CD14-positive monocyte (primary cell): Measurements from ENCODE around the gene PI4KA. TPM values are rescaled to one million over a fixed set of nuclear protein-coding genes. Genes with fewer than 3 reads are reported as not detected.

Experiments used
- DNase-seq, 3 donors: peaks; one replicate each; pipeline ENCODE4 v3.0.0-alpha.2; 2011 to 2022
- H2AFZ ChIP-seq: 2 replicates; pipeline ENCODE4 v1.6.0; 2012; ENCODE audit warnings: mild to moderate bottlenecking, low read depth, low read length, inconsistent platforms; ENCODE audit not compliant: insufficient read depth, poor library complexity, severe bottlenecking
- H3K27ac ChIP-seq, 2 donors: 1 replicate in 1 of 2; 2 replicates in 1 of 2; pipeline ENCODE4 v1.5.1; 2012 to 2013; ENCODE audit warnings: low read length in 2 of 2, control low read depth in 1 of 2, inconsistent platforms in 1 of 2, low read depth in 1 of 2, mild to moderate bottlenecking in 1 of 2
- H3K27me3 ChIP-seq, 2 donors: one replicate each; pipeline versions ENCODE4 v1.6.0 to v1.6.1; 2011 to 2013; ENCODE audit warnings: low read length in 2 of 2; ENCODE audit not compliant: control insufficient read depth in 2 of 2, insufficient read depth in 2 of 2
- H3K36me3 ChIP-seq, 2 donors: replicated peaks in 1 of 2; 1 replicate in 1 of 2; 2 replicates in 1 of 2; pipeline versions ENCODE4 v1.5.1 to v1.6.1; 2012 to 2013; ENCODE audit warnings: low read length in 2 of 2, control low read depth in 1 of 2, inconsistent platforms in 1 of 2, mild to moderate bottlenecking in 1 of 2; ENCODE audit not compliant: insufficient read depth in 2 of 2, control insufficient read depth in 1 of 2
- H3K4me1 ChIP-seq, 2 donors: 1 replicate in 1 of 2; 2 replicates in 1 of 2; pipeline versions ENCODE4 v1.5.1 to v1.6.1; 2012 to 2013; ENCODE audit warnings: low read length in 2 of 2, control low read depth in 1 of 2, inconsistent platforms in 1 of 2, mild to moderate bottlenecking in 1 of 2, moderate library complexity in 1 of 2; ENCODE audit not compliant: insufficient read depth in 2 of 2, control insufficient read depth in 1 of 2
- H3K4me2 ChIP-seq: replicated peaks from 2 replicates; pipeline ENCODE3; 2012; ENCODE audit warnings: low read length, moderate library complexity, mild to moderate bottlenecking; ENCODE audit not compliant: poor library complexity, severe bottlenecking; ENCODE audit errors: extremely low read depth
- H3K4me3 ChIP-seq, 3 experiments: fragments of 200-600 bp in 1 of 3; sonication (generic) in 1 of 3; replicated peaks in 1 of 3; 1 replicate in 2 of 3; 2 replicates in 1 of 3; pipeline ENCODE4 v1.5.1; 2011 to 2013; ENCODE audit warnings: low read length in 3 of 3, mild to moderate bottlenecking in 3 of 3, control low read depth in 2 of 3, low read depth in 2 of 3, inconsistent platforms in 1 of 3, moderate library complexity in 1 of 3
- H3K79me2 ChIP-seq: 2 replicates; pipeline ENCODE4 v1.6.0; 2012; ENCODE audit warnings: mild to moderate bottlenecking, control low read depth, inconsistent platforms, low read length, moderate library complexity; ENCODE audit not compliant: insufficient read depth
- H3K9ac ChIP-seq: 2 replicates; pipeline ENCODE4 v1.6.0; 2017; ENCODE audit warnings: low read length, mild to moderate bottlenecking; ENCODE audit not compliant: insufficient read depth, poor library complexity, severe bottlenecking
- H3K9me3 ChIP-seq, 2 donors: replicated peaks in 1 of 2; 1 replicate in 1 of 2; 2 replicates in 1 of 2; pipeline versions ENCODE4 v1.5.1 to v1.6.1; 2012 to 2013; ENCODE audit warnings: low read length in 2 of 2, control low read depth in 1 of 2; ENCODE audit not compliant: control insufficient read depth in 1 of 2, insufficient read depth in 1 of 2
- H4K20me1 ChIP-seq: 2 replicates; pipeline ENCODE4 v1.6.0; 2012; ENCODE audit warnings: mild to moderate bottlenecking, low read length, control low read depth, moderate library complexity; ENCODE audit not compliant: insufficient read depth
- H3K27ac Mint-ChIP-seq, 7 donors: one replicate each; pipeline ENCODE4 v1.8.0; 2020; ENCODE audit warnings: mild to moderate bottlenecking in 7 of 7, mixed read lengths in 7 of 7, moderate library complexity in 6 of 7, inconsistent platforms in 2 of 7
- H3K27me3 Mint-ChIP-seq, 3 donors: one replicate each; pipeline ENCODE4 v1.8.0; 2021 to 2022; ENCODE audit warnings: low read depth in 3 of 3, mild to moderate bottlenecking in 3 of 3, mixed read lengths in 3 of 3, moderate library complexity in 3 of 3, inconsistent platforms in 1 of 3
- H3K36me3 Mint-ChIP-seq, 2 donors: one replicate each; pipeline ENCODE4 v1.8.0; 2020; ENCODE audit warnings: mixed read lengths in 2 of 2, inconsistent platforms in 1 of 2, mild to moderate bottlenecking in 1 of 2
- H3K4me1 Mint-ChIP-seq: one replicate; pipeline ENCODE4 v1.8.0; 2020; ENCODE audit warnings: mild to moderate bottlenecking, mixed read lengths
- H3K4me3 Mint-ChIP-seq, 2 donors: one replicate each; pipeline ENCODE4 v1.8.0; 2020; ENCODE audit warnings: mild to moderate bottlenecking in 2 of 2, mixed read lengths in 2 of 2, moderate library complexity in 1 of 2
- H3K9me3 Mint-ChIP-seq, 7 donors: one replicate each; pipeline ENCODE4 v1.8.0; 2020 to 2022; ENCODE audit warnings: mixed read lengths in 7 of 7, mild to moderate bottlenecking in 6 of 7, moderate library complexity in 6 of 7, inconsistent platforms in 2 of 7
- CTCF ChIP-seq: fragments of 200-600 bp; IDR thresholded peaks from one replicate; pipeline ENCODE4 v1.8.0; 2022; ENCODE audit warnings: antibody characterized with exemption, mild to moderate bottlenecking
- WGBS: methylation state at CpG from one replicate; pipeline ENCODE4 v1.1.5; 2013; ENCODE audit warnings: missing lambda C conversion rate; ENCODE audit not compliant: insufficient coverage; 5-methylcytosine and 5-hydroxymethylcytosine counted together
- intact Hi-C, 2 donors: fragments of 100-400 bp; cut with micrococcal nuclease; formaldehyde crosslinking; loops; one replicate each; pipeline versions ENCODE4 v1.15.0 to v1.15.1; 2023
- polyA plus RNA-seq, 3 donors: library from polyadenylated mRNA; depleted of rRNA in 1 of 3; unstranded in 2 of 3; stranded (reverse) in 1 of 3; fragments of 300-500 nt in 2 of 3; fragments of >200 nt in 1 of 3; fragmentation: Illumina TruSeq in 2 of 3; gene quantifications; 1 replicate in 2 of 3; 2 replicates in 1 of 3; pipeline ENCODE4 v1.2.3, GENCODE V29; 2012 to 2021

PI4KA gene
- polyA plus RNA-seq, 3 donors, result 22.8 to 74.4 (median 38.2) TPM

GRCh38 chr22:20844055-20845037 lies 14.3 kb downstream of the PI4KA start:
- Mint-ChIP-seq H3K4me3 (no peak overlapping the region), H3K27me3 (peaks cover 0 to 2% (median 1%) of the 10 kb centered on the region in 3 donors), H3K4me1 (peaks cover 17% of the 10 kb centered on the region), H3K9me3 (no peaks in the 10 kb centered on the region), H3K27ac (peak overlapping the region in 2 of 7 donors; percentile 9 to 13), H3K36me3 (peaks cover 2 to 7% of the 10 kb centered on the region in 2 donors)
- DNase-seq, result no peak
- Histone ChIP-seq H3K4me1 (no peaks in the 10 kb centered on the region), H4K20me1 (peaks cover 99% of the 10 kb centered on the region), H2AFZ (no peak overlapping the region), H3K27me3 (no peaks in the 10 kb centered on the region), H3K4me3 (no peak overlapping the region), H3K4me2 (no peak overlapping the region), H3K27ac (no peak overlapping the region), H3K36me3 (no peaks in the 10 kb centered on the region), H3K79me2 (peaks cover 89% of the 10 kb centered on the region), H3K9me3 (no peaks in the 10 kb centered on the region), H3K9ac (no peak overlapping the region)
- TF ChIP-seq CTCF, result no peak
- intact Hi-C loops, result no loop called here
- WGBS, result 100% methylated on average over 1 of the region's 5 CpGs

- Histone ChIP-seq H3K27me3 (no peaks in the 10 kb centered on the region), H3K36me3 (no peaks in the 10 kb centered on the region), H3K4me3 (no peak overlapping the region), H3K79me2 (peaks cover 89% of the 10 kb centered on the region), H3K9me3 (no peaks in the 10 kb centered on the region), H2AFZ (no peak overlapping the region), H3K9ac (no peak overlapping the region), H3K27ac (no peak overlapping the region), H3K4me2 (no peak overlapping the region), H3K4me1 (no peaks in the 10 kb centered on the region), H4K20me1 (peaks cover 99% of the 10 kb centered on the region)
- intact Hi-C loops, result no loop called here
- DNase-seq, result no peak
- Mint-ChIP-seq H3K4me1 (peaks cover 15% of the 10 kb centered on the region), H3K4me3 (no peak overlapping the region), H3K27me3 (peaks cover 0 to 2% (median 1%) of the 10 kb centered on the region in 3 donors), H3K27ac (no peak overlapping the region), H3K36me3 (peaks cover 3 to 8% of the 10 kb centered on the region in 2 donors), H3K9me3 (no peaks in the 10 kb centered on the region)
- no CpG with 5 or more reads among the region's 2 CpGs for WGBS
- TF ChIP-seq CTCF, result no peak
Measured at GRCh38 chr22:20843501-20843900, 15.1 kb downstream of the PI4KA start.
